Ishikawa (cell line): ENCODE results near the gene HSH2D.

Experiments used
- CEBPB ChIP-seq: IDR thresholded peaks from 2 replicates; pipeline ENCODE4 v1.6.1; 2012
- EGR1 ChIP-seq: IDR thresholded peaks from 2 replicates; pipeline ENCODE4 v1.6.1; 2012
- EP300 ChIP-seq: IDR thresholded peaks from 2 replicates; pipeline ENCODE4 v1.6.1; 2012; ENCODE audit warnings: borderline replicate concordance
- FOXM1 ChIP-seq: IDR thresholded peaks from 2 replicates; pipeline ENCODE4 v1.6.1; 2012; ENCODE audit warnings: low read depth, borderline replicate concordance
- NFIC ChIP-seq: IDR thresholded peaks from 2 replicates; pipeline ENCODE4 v1.6.1; 2012
- TAF1 ChIP-seq: IDR thresholded peaks from 2 replicates; pipeline ENCODE4 v1.6.1; 2012; ENCODE audit warnings: low read depth, mild to moderate bottlenecking
- TCF12 ChIP-seq: IDR thresholded peaks from 2 replicates; pipeline ENCODE4 v1.6.1; 2012; ENCODE audit warnings: low read depth
- YY1 ChIP-seq: IDR thresholded peaks from 2 replicates; pipeline ENCODE4 v1.6.1; 2012; ENCODE audit warnings: low read depth
- TF ChIP-seq, protein P1 (sequence below): IDR thresholded peaks from 2 replicates; pipeline ENCODE4 v1.6.1; 2012; ENCODE audit warnings: low read depth, mild to moderate bottlenecking

DNA sequence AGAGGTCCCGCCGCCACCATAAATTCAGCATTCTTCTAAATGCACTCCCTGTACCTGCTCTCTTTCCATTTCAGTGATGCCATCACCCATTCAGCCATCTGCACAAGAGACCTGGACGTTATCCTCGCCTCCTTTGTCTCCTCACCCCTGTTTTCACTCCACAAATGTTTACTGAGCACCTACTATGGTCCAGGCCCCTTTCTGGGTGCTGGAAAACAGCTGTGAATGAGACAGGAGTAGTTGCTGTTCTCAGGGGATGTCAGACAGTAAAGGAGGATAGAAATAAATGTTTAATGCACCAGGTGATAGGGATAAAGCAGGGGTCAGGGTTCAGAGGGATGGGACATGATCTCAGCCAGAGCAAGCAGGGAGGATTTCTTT lies 57.5 kb downstream of the HSH2D start:
- TF ChIP-seq, protein P1, sequence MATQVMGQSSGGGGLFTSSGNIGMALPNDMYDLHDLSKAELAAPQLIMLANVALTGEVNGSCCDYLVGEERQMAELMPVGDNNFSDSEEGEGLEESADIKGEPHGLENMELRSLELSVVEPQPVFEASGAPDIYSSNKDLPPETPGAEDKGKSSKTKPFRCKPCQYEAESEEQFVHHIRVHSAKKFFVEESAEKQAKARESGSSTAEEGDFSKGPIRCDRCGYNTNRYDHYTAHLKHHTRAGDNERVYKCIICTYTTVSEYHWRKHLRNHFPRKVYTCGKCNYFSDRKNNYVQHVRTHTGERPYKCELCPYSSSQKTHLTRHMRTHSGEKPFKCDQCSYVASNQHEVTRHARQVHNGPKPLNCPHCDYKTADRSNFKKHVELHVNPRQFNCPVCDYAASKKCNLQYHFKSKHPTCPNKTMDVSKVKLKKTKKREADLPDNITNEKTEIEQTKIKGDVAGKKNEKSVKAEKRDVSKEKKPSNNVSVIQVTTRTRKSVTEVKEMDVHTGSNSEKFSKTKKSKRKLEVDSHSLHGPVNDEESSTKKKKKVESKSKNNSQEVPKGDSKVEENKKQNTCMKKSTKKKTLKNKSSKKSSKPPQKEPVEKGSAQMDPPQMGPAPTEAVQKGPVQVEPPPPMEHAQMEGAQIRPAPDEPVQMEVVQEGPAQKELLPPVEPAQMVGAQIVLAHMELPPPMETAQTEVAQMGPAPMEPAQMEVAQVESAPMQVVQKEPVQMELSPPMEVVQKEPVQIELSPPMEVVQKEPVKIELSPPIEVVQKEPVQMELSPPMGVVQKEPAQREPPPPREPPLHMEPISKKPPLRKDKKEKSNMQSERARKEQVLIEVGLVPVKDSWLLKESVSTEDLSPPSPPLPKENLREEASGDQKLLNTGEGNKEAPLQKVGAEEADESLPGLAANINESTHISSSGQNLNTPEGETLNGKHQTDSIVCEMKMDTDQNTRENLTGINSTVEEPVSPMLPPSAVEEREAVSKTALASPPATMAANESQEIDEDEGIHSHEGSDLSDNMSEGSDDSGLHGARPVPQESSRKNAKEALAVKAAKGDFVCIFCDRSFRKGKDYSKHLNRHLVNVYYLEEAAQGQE = no peak
- TF ChIP-seq YY1 (no peak), EP300 (no peak), CEBPB (no peak), NFIC (no peak), TAF1 (no peak), EGR1 (no peak), TCF12 (no peak), FOXM1 (no peak)
